Stimulated activated naive B cell treated with anti-CD40 and anti-IgM and Interleukin-4, amounts not matched to agents 10 μg/mL and 1 μg/mL and 100 μg/mL, for 72 hours (primary cell): ENCODE data around the gene CSPG4.
"Not testable (repeated sequence)": the region's sequence is repeated elsewhere in the genome, so short reads cannot be mapped to it uniquely, and the experiment has no call there.

Experiments used
- ATAC-seq, 2 donors: fragments of 150-1000 bp; cut with Tn5 transposase; replicated peaks; 2 replicates each; pipeline ENCODE4 v1.10.0; 2021; ENCODE audit warnings: moderate library complexity in 1 of 2
- DNase-seq: peaks from one replicate; pipeline ENCODE4 v3.0.0; 2021
- H3K27ac Mint-ChIP-seq: one replicate; pipeline ENCODE4 v1.8.0; 2022; ENCODE audit warnings: mild to moderate bottlenecking, mixed read lengths
- H3K27me3 Mint-ChIP-seq, 2 donors: one replicate each; pipeline ENCODE4 v1.8.0; 2022; ENCODE audit warnings: mixed read lengths in 2 of 2
- H3K36me3 Mint-ChIP-seq, 2 donors: one replicate each; pipeline ENCODE4 v1.8.0; 2022; ENCODE audit warnings: mixed read lengths in 2 of 2, mild to moderate bottlenecking in 1 of 2
- H3K4me1 Mint-ChIP-seq, 2 donors: one replicate each; pipeline ENCODE4 v1.8.0; 2022; ENCODE audit warnings: mixed read lengths in 2 of 2, mild to moderate bottlenecking in 1 of 2
- H3K4me3 Mint-ChIP-seq, 2 donors: one replicate each; pipeline ENCODE4 v1.8.0; 2022; ENCODE audit warnings: mild to moderate bottlenecking in 2 of 2, mixed read lengths in 2 of 2, moderate library complexity in 1 of 2
- H3K9me3 Mint-ChIP-seq, 2 donors: one replicate each; pipeline ENCODE4 v1.8.0; 2022; ENCODE audit warnings: mixed read lengths in 2 of 2, mild to moderate bottlenecking in 1 of 2

The CSPG4 gene

GRCh38 chr15:75687486-75688277 lies 25.0 kb downstream of the CSPG4 start:
- H3K4me1 Mint-ChIP-seq = peaks cover 7 to 14% of the 10 kb centered on the region in 2 donors
- no peaks in the 10 kb centered on the region for H3K9me3 Mint-ChIP-seq
- no peak for DNase-seq
- peaks cover 8 to 10% of the 10 kb centered on the region in 2 donors for H3K27me3 Mint-ChIP-seq
- no peak overlapping the region for H3K27ac Mint-ChIP-seq
- no peaks in the 10 kb centered on the region for H3K36me3 Mint-ChIP-seq
- no peak overlapping the region for H3K4me3 Mint-ChIP-seq
- ATAC-seq = no peak

- not testable (repeated sequence) for H3K27ac Mint-ChIP-seq, H3K36me3 Mint-ChIP-seq, H3K4me1 Mint-ChIP-seq, H3K27me3 Mint-ChIP-seq, H3K9me3 Mint-ChIP-seq, H3K4me3 Mint-ChIP-seq
- ATAC-seq = peak; percentile 84 to 91
- peak; percentile 76 for DNase-seq
Measured at GRCh38 chr15:75686212-75686642, 26.4 kb downstream of the CSPG4 start.

- Mint-ChIP-seq H3K27ac (no peak overlapping the region), H3K4me3 (no peak overlapping the region), H3K9me3 (no peaks in the 10 kb centered on the region), H3K4me1 (peaks cover 2 to 7% of the 10 kb centered on the region in 2 donors), H3K36me3 (no peaks in the 10 kb centered on the region), H3K27me3 (peaks cover 6 to 8% of the 10 kb centered on the region in 2 donors)
- ATAC-seq (no peak), DNase-seq (no peak)
Measured at GRCh38 chr15:75685195-75685594, 27.5 kb downstream of the CSPG4 start.

- Mint-ChIP-seq H3K27me3 (peaks cover 6 to 8% of the 10 kb centered on the region in 2 donors), H3K4me1 (peaks cover 2 to 7% of the 10 kb centered on the region in 2 donors), H3K27ac (no peak overlapping the region), H3K9me3 (no peaks in the 10 kb centered on the region), H3K36me3 (no peaks in the 10 kb centered on the region), H3K4me3 (no peak overlapping the region)
- ATAC-seq = no peak
- DNase-seq = no peak
Measured at GRCh38 chr15:75684648-75685047, 28.0 kb downstream of the CSPG4 start.

- H3K36me3 Mint-ChIP-seq, H3K4me3 Mint-ChIP-seq, H3K27me3 Mint-ChIP-seq, H3K27ac Mint-ChIP-seq, H3K4me1 Mint-ChIP-seq, H3K9me3 Mint-ChIP-seq: not testable (repeated sequence)
- DNase-seq (peak; percentile 55), ATAC-seq (peak; percentile 88 to 89)
Measured at GRCh38 chr15:75683646-75684312, 28.9 kb downstream of the CSPG4 start.

- no peaks in the 10 kb centered on the region for H3K9me3 Mint-ChIP-seq
- no peak overlapping the region for H3K27ac Mint-ChIP-seq
- no peak for ATAC-seq
- no peak overlapping the region for H3K4me3 Mint-ChIP-seq
- H3K36me3 Mint-ChIP-seq = no peaks in the 10 kb centered on the region
- no peak for DNase-seq
- peaks cover 5 to 12% of the 10 kb centered on the region in 2 donors for H3K4me1 Mint-ChIP-seq
- H3K27me3 Mint-ChIP-seq = no peaks in the 10 kb centered on the region
Measured at GRCh38 chr15:75682181-75683135, 30.2 kb downstream of the CSPG4 start.

- Mint-ChIP-seq H3K9me3 (no peaks in the 10 kb centered on the region), H3K36me3 (no peaks in the 10 kb centered on the region), H3K4me1 (peaks cover 3 to 5% of the 10 kb centered on the region in 2 donors), H3K27ac (no peak overlapping the region), H3K27me3 (no peaks in the 10 kb centered on the region), H3K4me3 (no peak overlapping the region)
- DNase-seq (no peak), ATAC-seq (no peak)
Measured at GRCh38 chr15:75680007-75680789, 32.5 kb downstream of the CSPG4 start.

- not testable (repeated sequence) for ATAC-seq, H3K27me3 Mint-ChIP-seq, H3K9me3 Mint-ChIP-seq, DNase-seq, H3K4me1 Mint-ChIP-seq, H3K27ac Mint-ChIP-seq, H3K36me3 Mint-ChIP-seq, H3K4me3 Mint-ChIP-seq
Measured at GRCh38 chr15:75678324-75678690, 34.3 kb downstream of the CSPG4 start.

GRCh38 chr15:75677465-75678323 lies 35.0 kb downstream of the CSPG4 start:
- ATAC-seq = peak; percentile 38 to 54

GRCh38 chr15:75676688-75677464 lies 35.8 kb downstream of the CSPG4 start:
- H3K9me3 Mint-ChIP-seq = no peaks in the 10 kb centered on the region
- no peaks in the 10 kb centered on the region for H3K27me3 Mint-ChIP-seq
- no peak overlapping the region for H3K27ac Mint-ChIP-seq
- H3K36me3 Mint-ChIP-seq = no peaks in the 10 kb centered on the region
- no peak overlapping the region for H3K4me3 Mint-ChIP-seq
- DNase-seq (no peak), ATAC-seq (no peak)
- H3K4me1 Mint-ChIP-seq = peaks cover 3 to 5% of the 10 kb centered on the region in 2 donors

More at GRCh38 chr15:75677465-75678323, 35.0 kb downstream of the CSPG4 start:
- Mint-ChIP-seq H3K36me3 (no peaks in the 10 kb centered on the region), H3K4me1 (peaks cover 3 to 5% of the 10 kb centered on the region in 2 donors), H3K27ac (no peak overlapping the region), H3K9me3 (no peaks in the 10 kb centered on the region), H3K27me3 (no peaks in the 10 kb centered on the region), H3K4me3 (no peak overlapping the region)
- DNase-seq = no peak

- DNase-seq (no peak), ATAC-seq (no peak)
- Mint-ChIP-seq H3K27ac (no peak overlapping the region), H3K9me3 (no peaks in the 10 kb centered on the region), H3K4me1 (peaks cover 3 to 5% of the 10 kb centered on the region in 2 donors), H3K36me3 (no peaks in the 10 kb centered on the region), H3K4me3 (no peak overlapping the region), H3K27me3 (no peaks in the 10 kb centered on the region)
Measured at GRCh38 chr15:75675579-75676404, 36.9 kb downstream of the CSPG4 start.

- H3K36me3 Mint-ChIP-seq = no peaks in the 10 kb centered on the region
- no peak overlapping the region for H3K27ac Mint-ChIP-seq
- no peak for DNase-seq
- H3K27me3 Mint-ChIP-seq = no peaks in the 10 kb centered on the region
- peaks cover 3 to 5% of the 10 kb centered on the region in 2 donors for H3K4me1 Mint-ChIP-seq
- H3K9me3 Mint-ChIP-seq = no peaks in the 10 kb centered on the region
- H3K4me3 Mint-ChIP-seq = no peak overlapping the region
- ATAC-seq = no peak
Measured at GRCh38 chr15:75674366-75674765, 38.3 kb downstream of the CSPG4 start.
